Prostate gland (tissue), 2 donors: ENCODE measurements around the gene MTOR. TPM values are rescaled to one million over a fixed set of nuclear protein-coding genes. Genes with fewer than 3 reads are reported as not detected.

Experiments used
- DNase-seq: peaks from one replicate; pipeline ENCODE4 v3.0.0-alpha.2; 2019; ENCODE audit warnings: low spot score
- H3K27ac ChIP-seq, 2 donors: fragments of 200-600 bp; sonication (generic); 2 replicates each; pipeline ENCODE4 v1.5.1; 2017 to 2019
- H3K27me3 ChIP-seq: fragments of 200-600 bp; sonication (generic); replicated peaks from 2 replicates; pipeline ENCODE4 v1.5.1; 2019; ENCODE audit not compliant: insufficient read depth
- H3K36me3 ChIP-seq, 2 donors: fragments of 200-600 bp; sonication (generic); 1 replicate in 1 of 2; 2 replicates in 1 of 2; pipeline versions ENCODE4 v1.5.1 to v1.8.1; 2017 to 2019
- H3K4me1 ChIP-seq: fragments of 200-600 bp; sonication (generic); replicated peaks from 2 replicates; pipeline ENCODE4 v1.5.1; 2019
- H3K4me3 ChIP-seq, 2 donors: fragments of 200-600 bp; sonication (generic); 2 replicates each; pipeline ENCODE4 v1.5.1; 2017 to 2019
- H3K9me3 ChIP-seq: fragments of 200-600 bp; sonication (generic); 2 replicates; pipeline ENCODE4 v1.5.1; 2017
- CTCF ChIP-seq, 4 experiments: fragments of 200-600 bp in 2 of 4; fragments of 450-650 bp in 2 of 4; sonication (generic) in 2 of 4; IDR thresholded peaks; 1 replicate in 3 of 4; 2 replicates in 1 of 4; pipeline ENCODE4 v1.5.1; 2016 to 2019; ENCODE audit warnings: antibody characterized with exemption in 4 of 4, mild to moderate bottlenecking in 2 of 4, moderate library complexity in 2 of 4
- POLR2A ChIP-seq: fragments of 450-650 bp; IDR thresholded peaks from one replicate; pipeline ENCODE4 v1.6.1; 2016; ENCODE audit warnings: antibody characterized with exemption, mild to moderate bottlenecking
- POLR2AphosphoS5 ChIP-seq: sonication (generic); formaldehyde crosslinking; IDR thresholded peaks from one replicate; pipeline ENCODE4 v1.6.1; 2017; ENCODE audit warnings: antibody characterized with exemption
- WGBS: methylation state at CpG from one replicate; pipeline ENCODE4 v1.1.5; 2018; 5-methylcytosine and 5-hydroxymethylcytosine counted together
- intact Hi-C: fragments of 100-400 bp; cut with DNase I; formaldehyde crosslinking; loops from one replicate; pipeline ENCODE4 v1.14.2; 2022
- small RNA-seq, 2 donors: library from RNA; depleted of rRNA; stranded (forward); fragments of <200 nt; gene quantifications; one replicate each; pipeline ENCODE3, GENCODE V24; 2016
- total RNA-seq, 2 donors: library from RNA; depleted of rRNA; stranded (reverse); fragments of >200 nt; gene quantifications; one replicate each; pipeline ENCODE4 v1.1.0, GENCODE V29; 2016

MTOR gene
- total RNA-seq, 2 donors from 2014 or later: 34.7 to 56.1 TPM

GRCh38 chr1:11059155-11059967, 203.0 kb downstream of the MTOR start:
- 3% methylated on average over 32 of the region's 72 CpGs for WGBS
- Histone ChIP-seq H3K27me3 (no peaks in the 10 kb centered on the region), H3K4me1 (peaks cover 4% of the 10 kb centered on the region), H3K36me3 (peaks cover 6 to 9% of the 10 kb centered on the region in 2 donors), H3K27ac (peak overlapping the region in 1 of 2 donors; percentile 26), H3K4me3 (peak overlapping the region; percentile 87 to 88), H3K9me3 (no peaks in the 10 kb centered on the region)
- intact Hi-C loops: no loop called here
- TF ChIP-seq CTCF (IDR thresholded peaks at IDR 0.05) (no peak), POLR2AphosphoS5 (no peak), POLR2A (no peak)
- no peak for DNase-seq

- TF ChIP-seq CTCF (IDR thresholded peaks at IDR 0.05): no peak
- no peak for TF ChIP-seq POLR2AphosphoS5
- TF ChIP-seq POLR2A: no peak
- no peaks in the 10 kb centered on the region for H3K9me3 ChIP-seq
- H3K27me3 ChIP-seq: no peaks in the 10 kb centered on the region
- H3K4me1 ChIP-seq: peaks cover 4% of the 10 kb centered on the region
- no peak for DNase-seq
- intact Hi-C loops: no loop called here
- 45% methylated on average over 28 of the region's 28 CpGs for WGBS
- H3K36me3 ChIP-seq: peaks cover 6 to 9% of the 10 kb centered on the region in 2 donors
- H3K4me3 ChIP-seq: peak overlapping the region; percentile 87 to 88
- no peak overlapping the region for H3K27ac ChIP-seq
These were observed 203.7 kb downstream of the MTOR start for GRCh38 chr1:11058595-11059154.

DNA sequence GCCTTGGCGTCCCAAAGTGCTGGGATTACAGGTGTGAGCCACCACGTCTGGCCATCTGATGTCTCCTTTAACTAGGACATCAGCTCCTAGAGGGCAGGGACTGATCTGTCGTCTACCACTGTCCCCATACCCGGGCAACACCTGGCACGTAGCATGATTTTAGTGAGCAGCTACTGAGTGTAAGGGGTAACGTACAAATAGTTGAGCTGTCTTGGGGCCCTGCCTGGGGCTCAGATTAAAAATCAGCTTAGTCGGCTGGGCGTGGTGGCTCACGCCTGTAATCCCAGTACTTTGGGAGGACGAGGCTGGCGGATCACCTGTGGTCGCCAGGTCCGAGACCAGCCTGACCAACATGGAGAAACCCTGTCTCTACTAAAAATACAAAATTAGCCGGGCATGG, 204.3 kb downstream of the MTOR start:
- WGBS: 91% methylated on average over 14 of the region's 14 CpGs
- intact Hi-C loops: no loop called here
- no peak for TF ChIP-seq POLR2A
- no peak for TF ChIP-seq POLR2AphosphoS5
- no peak for TF ChIP-seq CTCF (IDR thresholded peaks at IDR 0.05)
- Histone ChIP-seq H3K36me3 (peaks cover 6 to 9% of the 10 kb centered on the region in 2 donors), H3K9me3 (no peaks in the 10 kb centered on the region), H3K27ac (no peak overlapping the region), H3K27me3 (no peaks in the 10 kb centered on the region), H3K4me3 (no peak overlapping the region), H3K4me1 (peaks cover 4% of the 10 kb centered on the region)
- DNase-seq: no peak

GRCh38 chr1:11057477-11057876, 204.9 kb downstream of the MTOR start:
- 92% methylated on average over 8 of the region's 8 CpGs for WGBS
- peaks cover 4% of the 10 kb centered on the region for H3K4me1 ChIP-seq
- no peak overlapping the region for H3K4me3 ChIP-seq
- peaks cover 6 to 9% of the 10 kb centered on the region in 2 donors for H3K36me3 ChIP-seq
- intact Hi-C loops: no loop called here
- no peaks in the 10 kb centered on the region for H3K9me3 ChIP-seq
- H3K27me3 ChIP-seq: no peaks in the 10 kb centered on the region
- DNase-seq: no peak
- TF ChIP-seq POLR2AphosphoS5 (no peak), CTCF (IDR thresholded peaks at IDR 0.05) (no peak), POLR2A (no peak)
- H3K27ac ChIP-seq: no peak overlapping the region

Small RNAs within 50 kb of the gene (small RNA-seq; reads per million reads assigned to genes)
- 0 reads per million in 2 donors for gene RNU6-291P
- 0 reads per million in 2 donors for gene RNU6-537P
- 0 reads per million in 2 donors for gene RPL39P6

Other genes starting within 250 kb of the MTOR start
- 100 to 1,000 TPM in 1 of 2 donors, 10 to 100 TPM in 1; 93.7 to 151 TPM for gene TARDBP, start 249.9 kb downstream of the MTOR start, total RNA-seq
- gene MASP2, start 215.3 kb downstream of the MTOR start, total RNA-seq: not detected
- gene SRM, start 202.5 kb downstream of the MTOR start, total RNA-seq: 10 to 100 TPM; 39.3 to 89.2 TPM
- gene EXOSC10, start 162.7 kb downstream of the MTOR start, total RNA-seq: 10 to 100 TPM; 51.6 to 65.0 TPM
- gene ANGPTL7, start 73.2 kb downstream of the MTOR start, total RNA-seq: under 1 TPM in 1 of 2 donors, not detected in 1; 0.80 TPM
- 10 to 100 TPM; 22.7 to 23.2 TPM for gene UBIAD1, start 10.6 kb upstream of the MTOR start, total RNA-seq
- 1 to 10 TPM in 1 of 2 donors, under 1 TPM in 1; 0.80 to 1.7 TPM for gene DISP3, start 216.6 kb upstream of the MTOR start, total RNA-seq